Heart left ventricle (tissue), 16 donors: ENCODE data around the gene HSPE1. TPM values are rescaled to one million over a fixed set of nuclear protein-coding genes. Genes with fewer than 3 reads are reported as not detected.

Experiments used
- ATAC-seq, 4 donors: fragments of 200-7000 bp; cut with Tn5 transposase; one replicate each; pipeline ENCODE4 v1.9.1; 2020 to 2022; ENCODE audit warnings: moderate library complexity in 4 of 4, mild to moderate bottlenecking in 3 of 4, moderate number of reproducible peaks in 1 of 4
- DNase-seq, 5 donors: peaks; one replicate each; pipeline ENCODE4 v3.0.0-alpha.2; 2020
- H3K27ac ChIP-seq, 12 donors: fragments of 200-600 bp; sonication (generic) in 4 of 12; one replicate each; pipeline versions ENCODE4 v1.5.0 to v1.8.0; 2016 to 2022; ENCODE audit warnings: mild to moderate bottlenecking in 2 of 12
- H3K27me3 ChIP-seq, 9 donors: fragments of 200-600 bp; sonication (generic) in 2 of 9; one replicate each; pipeline versions ENCODE4 v1.5.1 to v1.8.0; 2016 to 2022; ENCODE audit warnings: mild to moderate bottlenecking in 3 of 9
- H3K36me3 ChIP-seq, 9 donors: fragments of 200-600 bp; sonication (generic) in 2 of 9; one replicate each; pipeline versions ENCODE4 v1.5.0 to v1.8.0; 2018 to 2022; ENCODE audit warnings: mild to moderate bottlenecking in 2 of 9
- H3K4me1 ChIP-seq, 12 donors: fragments of 200-600 bp; sonication (generic) in 4 of 12; one replicate each; pipeline versions ENCODE4 v1.5.0 to v1.8.0; 2016 to 2022; ENCODE audit warnings: mild to moderate bottlenecking in 3 of 12
- H3K4me3 ChIP-seq, 12 donors: fragments of 200-600 bp; sonication (generic) in 4 of 12; one replicate each; pipeline versions ENCODE4 v1.5.0 to v1.8.0; 2017 to 2022; ENCODE audit warnings: mild to moderate bottlenecking in 9 of 12, moderate library complexity in 4 of 12
- H3K9me3 ChIP-seq, 12 donors: fragments of 200-600 bp; sonication (generic) in 4 of 12; one replicate each; pipeline versions ENCODE4 v1.5.0 to v1.8.0; 2016 to 2022; ENCODE audit warnings: mild to moderate bottlenecking in 1 of 12
- CTCF ChIP-seq, 12 donors: fragments of 200-600 bp; sonication (generic) in 4 of 12; IDR thresholded peaks; one replicate each; pipeline versions ENCODE4 v1.5.0 to v1.8.0; 2018 to 2022; ENCODE audit warnings: antibody characterized with exemption in 12 of 12, mild to moderate bottlenecking in 5 of 12
- POLR2A ChIP-seq, 2 donors: fragments of 450-650 bp; IDR thresholded peaks; one replicate each; pipeline ENCODE4 v1.6.1; 2017; ENCODE audit warnings: antibody characterized with exemption in 2 of 2, mild to moderate bottlenecking in 2 of 2, moderate library complexity in 2 of 2
- WGBS, 4 donors: extraction: QIAGEN DNeasy Blood & Tissue Kit in 2 of 4; methylation state at CpG; one replicate each; pipeline versions ENCODE4 v1.1.5 to v1.1.7; 2013 to 2018; 5-methylcytosine and 5-hydroxymethylcytosine counted together
- intact Hi-C, 10 donors: fragments of 100-400 bp; cut with DNase I; formaldehyde crosslinking; loops; one replicate each; pipeline versions ENCODE4 v1.11.1 to v1.14.2; 2022
- polyA plus RNA-seq, 2 donors: library from polyadenylated mRNA; stranded (reverse); fragments of 200-250 nt; gene quantifications; one replicate each; pipeline ENCODE4 v1.2.3, GENCODE V29; 2013
- total RNA-seq, 9 donors: library from RNA; depleted of rRNA in 2 of 9; stranded (reverse); fragments of >200 nt in 2 of 9; fragmentation: NEBNext Ultra II Directional in 3 of 9; extraction: Animal tissue kit (Norgen Biotek cat#: 25700) in 3 of 9; gene quantifications; one replicate each; pipeline versions ENCODE4 v1.1.0 to v1.2.4, GENCODE V29; 2016 to 2023
- donor health status: ischemic (EF 13 %, LVEDD 7.1; RV severe dilation, severe dysfunction).
- donor health status: healthy with polysubstance abuse.
- donor health status: DM: no; HTN: yes; CAD: no.
- donor health status: DM: no; HTN: no; CAD: no.
- donor health status: ischemic (EF 25% LVEDD 6.9; RV normal size, moderate dysfunction).
- donor health status: ischemic (EF 25% LVEDD 5.7; RV mildly dilated, moderate dysfunction).
- donor health status: healthy.
- donor health status: DM: yes; HTN: yes; CAD: no.
- donor health status: ischemic (EF 35%, LVEDD 5.7; RV mildly dilated, moderate dysfunction).
- donor health status: nonischemic (EF 11% LVEDD 7.7; RV severe dilation, severe dysfunction).
- donor health status: DM: yes; HTN: yes; CAD: no.
- donor health status: PGD.
- donor health status: ischemic (EF 29% LVEDD 5.4; RV normal size, mild dysfunction).
- donor health status: nonischemic (EF 23%, LVEDD 6.1; RV moderate dilation, normal function).

Gene HSPE1
- total and polyA plus RNA-seq, 11 donors = 75.0 to 261 (median 108) TPM

GRCh38 chr2:197455428-197455827, 44.8 kb upstream of the HSPE1 start:
- ATAC-seq (no peak), DNase-seq (no peak)
- peaks cover 0 to 17% (median 8%) of the 10 kb centered on the region in 9 donors for H3K36me3 ChIP-seq
- WGBS, 4 donors = 88 to 100% (median 98%) methylated on average over 1 of the region's 1 CpG
- H3K9me3 ChIP-seq = no peaks in the 10 kb centered on the region
- intact Hi-C loops = loop anchor here in 3 of 10 donors (10.0 kb wide), 2 partner anchors 49 to 249 kb away; partner anchors contain the start of genes HSPE1 (in 2 of the 3) and MARS2 (in 1 of the 3)
- peaks cover 0 to 59% (median 29%) of the 10 kb centered on the region in 12 donors for H3K4me1 ChIP-seq
- no peak overlapping the region for H3K27ac ChIP-seq
- no peak for TF ChIP-seq CTCF (IDR thresholded peaks at IDR 0.05)
- no peaks in the 10 kb centered on the region for H3K27me3 ChIP-seq
- H3K4me3 ChIP-seq = no peak overlapping the region

GRCh38 chr2:197460649-197461048, 39.5 kb upstream of the HSPE1 start:
- TF ChIP-seq CTCF (IDR thresholded peaks at IDR 0.05) = no peak
- no peak for TF ChIP-seq POLR2A (IDR thresholded peaks at IDR 0.05)
- Histone ChIP-seq H3K4me3 (no peak overlapping the region), H3K36me3 (peaks cover 0 to 67% (median 55%) of the 10 kb centered on the region in 9 donors), H3K27ac (no peak overlapping the region), H3K9me3 (no peaks in the 10 kb centered on the region), H3K4me1 (peaks cover 0 to 44% (median 20%) of the 10 kb centered on the region in 12 donors), H3K27me3 (no peaks in the 10 kb centered on the region)
- ATAC-seq (no peak), DNase-seq (no peak)
- 84 to 92% (median 87%) methylated on average over 4 of the region's 4 CpGs for WGBS, 4 donors
- intact Hi-C loops = loop anchor here in 1 of 10 donors (10.0 kb wide), 1 partner anchor 46 kb away; no protein-coding TSS in a partner anchor

- WGBS, 4 donors = 63 to 76% (median 68%) methylated on average over 2 of the region's 2 CpGs
- no peak overlapping the region for H3K27ac ChIP-seq
- peaks cover 0 to 71% (median 59%) of the 10 kb centered on the region in 9 donors for H3K36me3 ChIP-seq
- H3K4me3 ChIP-seq = no peak overlapping the region
- no peaks in the 10 kb centered on the region for H3K9me3 ChIP-seq
- DNase-seq = no peak
- H3K4me1 ChIP-seq = peaks cover 0 to 44% (median 19%) of the 10 kb centered on the region in 12 donors
- TF ChIP-seq POLR2A (IDR thresholded peaks at IDR 0.05) (no peak), CTCF (IDR thresholded peaks at IDR 0.05) (no peak)
- intact Hi-C loops = loop anchor here in 1 of 10 donors (10.0 kb wide), 1 partner anchor 46 kb away; no protein-coding TSS in a partner anchor
- ATAC-seq = peak in 3 of 4 donors; percentile 16 to 50 (median 47)
- H3K27me3 ChIP-seq = no peaks in the 10 kb centered on the region
Measured at GRCh38 chr2:197461057-197461456, 39.1 kb upstream of the HSPE1 start.

- DNase-seq (no peak), ATAC-seq (no peak)
- no peak overlapping the region for H3K27ac ChIP-seq
- no peaks in the 10 kb centered on the region for H3K27me3 ChIP-seq
- H3K36me3 ChIP-seq = peaks cover 0 to 96% (median 89%) of the 10 kb centered on the region in 9 donors
- no peak overlapping the region for H3K4me3 ChIP-seq
- no peaks in the 10 kb centered on the region for H3K9me3 ChIP-seq
- H3K4me1 ChIP-seq = peaks cover 0 to 28% (median 12%) of the 10 kb centered on the region in 12 donors
- WGBS, 4 donors = 53 to 68% (median 55%) methylated on average over 1 of the region's 1 CpG
- intact Hi-C loops = loop anchor here in 1 of 10 donors (10.0 kb wide), 1 partner anchor 49 kb away; no protein-coding TSS in a partner anchor
- TF ChIP-seq CTCF (IDR thresholded peaks at IDR 0.05) (no peak), POLR2A (IDR thresholded peaks at IDR 0.05) (no peak)
Measured at GRCh38 chr2:197464175-197464574, 36.0 kb upstream of the HSPE1 start.
